Measurements from ENCODE around the gene PTPRO.

DNA sequence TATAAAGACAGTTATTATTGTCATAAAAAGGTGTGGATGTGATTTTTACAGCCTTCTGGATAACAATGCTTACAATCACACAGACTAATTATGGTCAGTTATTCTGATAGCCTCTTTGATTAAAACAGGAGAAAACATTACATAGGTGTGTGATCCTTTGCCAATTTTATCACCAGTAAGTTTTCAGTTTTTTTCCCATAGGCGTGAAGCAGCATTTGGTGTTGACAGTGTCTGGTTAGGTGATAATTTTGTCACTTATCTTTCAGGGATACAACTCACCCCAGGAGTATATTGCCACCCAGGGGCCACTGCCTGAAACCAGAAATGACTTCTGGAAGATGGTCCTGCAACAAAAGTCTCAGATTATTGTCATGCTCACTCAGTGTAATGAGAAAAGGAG, 258.1 kb downstream of the PTPRO start:
- no peak for TF ChIP-seq EZH2phosphoT487 (IDR thresholded peaks at IDR 0.05; ENCODE audit: borderline replicate concordance, low read length)
- TF ChIP-seq, protein P1, sequence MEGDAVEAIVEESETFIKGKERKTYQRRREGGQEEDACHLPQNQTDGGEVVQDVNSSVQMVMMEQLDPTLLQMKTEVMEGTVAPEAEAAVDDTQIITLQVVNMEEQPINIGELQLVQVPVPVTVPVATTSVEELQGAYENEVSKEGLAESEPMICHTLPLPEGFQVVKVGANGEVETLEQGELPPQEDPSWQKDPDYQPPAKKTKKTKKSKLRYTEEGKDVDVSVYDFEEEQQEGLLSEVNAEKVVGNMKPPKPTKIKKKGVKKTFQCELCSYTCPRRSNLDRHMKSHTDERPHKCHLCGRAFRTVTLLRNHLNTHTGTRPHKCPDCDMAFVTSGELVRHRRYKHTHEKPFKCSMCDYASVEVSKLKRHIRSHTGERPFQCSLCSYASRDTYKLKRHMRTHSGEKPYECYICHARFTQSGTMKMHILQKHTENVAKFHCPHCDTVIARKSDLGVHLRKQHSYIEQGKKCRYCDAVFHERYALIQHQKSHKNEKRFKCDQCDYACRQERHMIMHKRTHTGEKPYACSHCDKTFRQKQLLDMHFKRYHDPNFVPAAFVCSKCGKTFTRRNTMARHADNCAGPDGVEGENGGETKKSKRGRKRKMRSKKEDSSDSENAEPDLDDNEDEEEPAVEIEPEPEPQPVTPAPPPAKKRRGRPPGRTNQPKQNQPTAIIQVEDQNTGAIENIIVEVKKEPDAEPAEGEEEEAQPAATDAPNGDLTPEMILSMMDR (conservative IDR thresholded peaks at IDR 0.05; ENCODE audit: low read depth, low read length): no peak
- no peak for TF ChIP-seq EZH2 (IDR thresholded peaks at IDR 0.05; ENCODE audit: low read length, unreplicated experiment)
